K562 (cell line): ENCODE measurements around the gene CRLF2. TPM values are rescaled to one million over a fixed set of nuclear protein-coding genes. Genes with fewer than 3 reads are reported as not detected.

ENCODE experiments used
- ATAC-seq: fragments of 200-7000 bp; cut with Tn5 transposase; 3 replicates; pipeline ENCODE4 v1.9.1; 2020; ENCODE audit warnings: moderate library complexity
- BruUV-seq: library from RNA; stranded (reverse); fragments of 400-500 nt; replicated peaks from 2 replicates; lab custom pipeline; 2021; lab: Mats Ljungman, UMichigan
- CTCF ChIA-PET: fragments of 300-600 bp; formaldehyde crosslinking; extraction: SDS; loops from one replicate; lab custom pipeline; 2021; ENCODE audit warnings: low intra/inter-chr PET ratio; lab: Yijun Ruan, JAX
- POLR2A ChIA-PET: fragments of 300-600, 350-650 bp; sonication (Branson Sonifier 250); formaldehyde crosslinking; extraction: SDS; loops from one replicate; lab custom pipeline; 2021; ENCODE audit warnings: antibody characterized with exemption, inconsistent platforms; lab: Yijun Ruan, JAX
- DNase-seq, 4 experiments: peaks; one replicate each; pipeline versions ENCODE4 v3.0.0 to v3.0.0-alpha.2; 2011 to 2018; ENCODE audit warnings: low spot score in 3 of 4, mixed read lengths in 3 of 4; ENCODE audit errors: extremely low read depth in 1 of 4
- FAIRE-seq: peaks from 2 replicates; lab custom pipeline; 2011; peaks lifted over from hg19 to GRCh38; lab: Jason Lieb, UNC
- H2AFZ ChIP-seq: 2 replicates; pipeline ENCODE4 v1.6.0; 2011; ENCODE audit warnings: low read depth, low read length, control low read depth, inconsistent platforms
- H3K27ac ChIP-seq: fragments of 200-600 bp; 3 replicates; pipeline ENCODE4 v1.8.0; 2011; ENCODE audit warnings: low read depth, mild to moderate bottlenecking, control low read depth, inconsistent platforms, low read length, moderate library complexity, mixed read lengths; ENCODE audit errors: extremely low read depth
- H3K27me3 ChIP-seq, 2 experiments: fragments of 300-600 bp in 1 of 2; 2 replicates in 1 of 2; 3 replicates in 1 of 2; pipeline versions ENCODE4 v1.6.0 to v1.8.0; 2011; ENCODE audit warnings: inconsistent platforms in 2 of 2, low read length in 2 of 2, mild to moderate bottlenecking in 1 of 2, mixed read lengths in 1 of 2, moderate library complexity in 1 of 2; ENCODE audit not compliant: control insufficient read depth in 2 of 2, insufficient read depth in 2 of 2
- H3K36me3 ChIP-seq: fragments of 300-600 bp; 3 replicates; pipeline ENCODE4 v1.8.0; 2011; ENCODE audit warnings: mild to moderate bottlenecking, low read length, inconsistent platforms; ENCODE audit not compliant: control insufficient read depth, insufficient read depth
- H3K4me1 ChIP-seq, 2 experiments: fragments of 200-600 bp in 1 of 2; replicated peaks in 1 of 2; 2 replicates in 1 of 2; 3 replicates in 1 of 2; pipeline versions ENCODE4 v1.5.1 to v1.8.0; 2011; ENCODE audit warnings: inconsistent platforms in 2 of 2, low read length in 2 of 2, mild to moderate bottlenecking in 1 of 2, mixed read lengths in 1 of 2, moderate library complexity in 1 of 2; ENCODE audit not compliant: control insufficient read depth in 2 of 2, insufficient read depth in 2 of 2
- H3K4me2 ChIP-seq: 2 replicates; pipeline ENCODE4 v1.6.1; 2011; ENCODE audit warnings: low read length, control low read depth, inconsistent platforms, mixed read lengths; ENCODE audit not compliant: insufficient read depth
- H3K4me3 ChIP-seq: fragments of 200-600 bp; sonication (generic), shearing (Covaris generic); 2 replicates; pipeline ENCODE4 v1.5.1; 2016; ENCODE audit warnings: control low read depth, inconsistent platforms
- H3K79me2 ChIP-seq: fragments of 200-600 bp; 3 replicates; pipeline ENCODE4 v1.8.0; 2011; ENCODE audit warnings: low read length, inconsistent platforms; ENCODE audit not compliant: control insufficient read depth, insufficient read depth
- H3K9ac ChIP-seq, 2 experiments: 2 replicates each; pipeline versions ENCODE4 v1.6.0 to v1.6.1; 2011; ENCODE audit warnings: low read depth in 2 of 2, low read length in 2 of 2, control low read depth in 1 of 2, inconsistent platforms in 1 of 2, mild to moderate bottlenecking in 1 of 2, mixed read lengths in 1 of 2; ENCODE audit not compliant: insufficient read depth in 1 of 2
- H3K9me1 ChIP-seq: one replicate; pipeline ENCODE4 v1.6.0; 2011; ENCODE audit warnings: inconsistent platforms, mild to moderate bottlenecking, low read length, moderate library complexity; ENCODE audit not compliant: control insufficient read depth, insufficient read depth
- H3K9me3 ChIP-seq: replicated peaks from 2 replicates; pipeline ENCODE4 v1.5.1; 2011; ENCODE audit warnings: low read depth, low read length, inconsistent platforms; ENCODE audit not compliant: control insufficient read depth, insufficient read depth
- H4K20me1 ChIP-seq: replicated peaks from 2 replicates; pipeline ENCODE4 v1.6.1; 2011; ENCODE audit warnings: low read length, inconsistent platforms, mixed read lengths; ENCODE audit not compliant: control insufficient read depth, insufficient read depth
- MCM7 ChIP-seq, 2 experiments: fragments of 450-650 bp; IDR thresholded peaks; 2 replicates each; pipeline ENCODE4 v1.6.1; 2016 to 2018
- ZNF124 ChIP-seq: sonication (generic); formaldehyde crosslinking; IDR thresholded peaks from 2 replicates; pipeline ENCODE4 v1.8.1; 2022; ENCODE audit warnings: missing genetic modification reagents
- ZNF77 ChIP-seq: fragments of 250-450 bp; sonication (Bioruptor Pico); IDR thresholded peaks from 2 replicates; pipeline ENCODE4 v1.5.0; 2020
- WGBS: fragments of 100-300 bp; shearing (Covaris generic); methylation state at CpG from one replicate; pipeline ENCODE4 v1.1.6; 2016; ENCODE audit warnings: low coverage, mixed read lengths; ENCODE audit not compliant: insufficient coverage; ENCODE audit errors: missing lambda C conversion rate; 5-methylcytosine and 5-hydroxymethylcytosine counted together
- in situ Hi-C: fragments of 300-500 bp; cut with MboI; formaldehyde crosslinking; loops from 4 replicates; pipeline ENCODE4 v1.15.0; 2018; ENCODE audit warnings: inconsistent platforms, mixed read lengths
- intact Hi-C: fragments of 100-400 bp; cut with micrococcal nuclease; formaldehyde crosslinking; loops from 2 replicates; pipeline ENCODE4 v1.14.2; 2022
- polyA plus RNA-seq, 8 experiments: library from polyadenylated mRNA; depleted of rRNA in 4 of 8; stranded (reverse) in 5 of 8; unstranded in 3 of 8; fragments of >200 nt; fragmentation: Nextera tagmentation in 2 of 8; fragmentation: Illumina TruSeq in 1 of 8; extraction: Ambion mirVana in 2 of 8; extraction: Trizol in 1 of 8; gene quantifications; 2 replicates each; pipeline versions ENCODE4 v1.2.1 to v1.2.3, GENCODE V29; 2011 to 2014; ENCODE audit warnings: inconsistent platforms in 1 of 8, missing spikeins in 1 of 8
- total RNA-seq, 7 experiments: library from RNA; depleted of rRNA in 6 of 7; stranded (reverse); fragments of >200 nt in 6 of 7; fragmentation: Illumina TruSeq in 2 of 7; extraction: Trizol in 2 of 7; gene quantifications; 2 replicates each; pipeline versions ENCODE4 v1.2.1 to v1.2.3, GENCODE V29; 2011 to 2021; ENCODE audit warnings: low replicate concordance in 1 of 7
- TF ChIP-seq, protein P1 (sequence below): fragments of 450-650 bp; IDR thresholded peaks from 2 replicates; pipeline ENCODE4 v1.6.1; 2018; ENCODE audit warnings: mild to moderate bottlenecking, low read depth; ENCODE audit not compliant: partially characterized antibody

CRLF2 gene
- total and polyA plus RNA-seq, 9 of the 15 experiments (the other 6 are each of a cell fraction or from before 2014, with no cell fraction given) = not detected

DNA sequence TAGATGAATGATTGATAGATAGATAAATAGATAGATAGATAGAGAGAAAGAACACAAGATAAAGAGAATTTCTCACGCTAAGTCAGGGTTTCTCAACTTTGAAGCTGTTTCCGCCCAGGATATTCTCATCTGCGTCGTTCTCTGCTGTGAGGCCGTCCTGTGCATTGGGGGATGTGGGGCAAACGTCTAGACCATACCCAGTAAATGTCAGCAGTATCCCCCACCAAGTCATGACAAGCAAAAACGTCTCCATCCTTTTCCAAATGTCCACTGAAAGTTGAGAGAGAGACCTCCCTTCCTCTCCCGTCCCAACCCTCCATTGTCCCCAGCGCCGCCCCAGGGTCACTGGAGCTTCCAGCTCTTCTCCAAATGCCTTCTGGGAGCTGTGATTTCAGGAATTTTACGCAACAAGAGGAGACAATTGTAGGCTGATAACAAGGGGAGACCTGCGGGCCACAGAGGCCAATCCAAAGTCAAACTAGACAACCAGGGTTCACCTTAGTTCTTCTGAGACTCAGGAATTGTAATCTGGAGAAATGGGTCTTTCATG is 8.9 kb upstream of the CRLF2 start (continued):
- TF ChIP-seq, protein P1, sequence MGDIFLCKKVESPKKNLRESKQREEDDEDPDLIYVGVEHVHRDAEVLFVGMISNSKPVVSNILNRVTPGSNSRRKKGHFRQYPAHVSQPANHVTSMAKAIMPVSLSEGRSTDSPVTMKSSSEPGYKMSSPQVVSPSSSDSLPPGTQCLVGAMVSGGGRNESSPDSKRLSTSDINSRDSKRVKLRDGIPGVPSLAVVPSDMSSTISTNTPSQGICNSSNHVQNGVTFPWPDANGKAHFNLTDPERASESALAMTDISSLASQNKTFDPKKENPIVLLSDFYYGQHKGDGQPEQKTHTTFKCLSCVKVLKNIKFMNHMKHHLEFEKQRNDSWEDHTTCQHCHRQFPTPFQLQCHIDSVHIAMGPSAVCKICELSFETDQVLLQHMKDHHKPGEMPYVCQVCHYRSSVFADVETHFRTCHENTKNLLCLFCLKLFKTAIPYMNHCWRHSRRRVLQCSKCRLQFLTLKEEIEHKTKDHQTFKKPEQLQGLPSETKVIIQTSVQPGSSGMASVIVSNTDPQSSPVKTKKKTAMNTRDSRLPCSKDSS = no peak

DNA sequence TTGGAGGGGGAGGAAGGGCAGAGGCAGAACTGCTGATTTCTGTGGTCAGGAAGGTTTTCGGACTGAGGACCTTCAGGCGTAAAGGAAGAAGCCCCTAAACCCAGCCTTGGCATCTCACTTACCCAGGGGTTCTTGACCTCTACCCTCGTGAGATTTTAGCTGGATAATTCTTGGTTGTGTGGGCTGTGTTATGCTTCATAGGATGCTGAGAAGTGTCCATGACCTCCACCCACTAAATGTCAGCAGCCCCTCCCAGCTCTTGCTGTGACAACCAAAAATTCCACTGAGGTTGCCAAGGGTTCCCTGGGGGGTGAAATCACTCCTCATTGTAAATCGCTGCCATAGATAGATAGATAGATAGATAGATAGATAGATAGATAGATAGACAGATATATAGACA is 5.8 kb upstream of the CRLF2 start:
- FAIRE-seq = no peak
- no peaks in the 10 kb centered on the region for H3K9me1 ChIP-seq
- POLR2A ChIA-PET = no interaction called here
- intact Hi-C loops = no loop called here
- WGBS = 24% methylated on average over 4 of the region's 4 CpGs
- H3K9ac ChIP-seq = no peak overlapping the region
- BruUV-seq = no TSS peak
- H2AFZ ChIP-seq = no peak overlapping the region
- CTCF ChIA-PET = no interaction called here
- H3K79me2 ChIP-seq = no peaks in the 10 kb centered on the region
- no peak overlapping the region for H3K4me3 ChIP-seq
- in situ Hi-C loops = no loop called here
- no peaks in the 10 kb centered on the region for H3K36me3 ChIP-seq
- no peaks in the 10 kb centered on the region for H3K27me3 ChIP-seq
- H3K9me3 ChIP-seq = no peaks in the 10 kb centered on the region; the same call in 1 of the 2 replicates
- no peak overlapping the region for H3K4me2 ChIP-seq
- H3K27ac ChIP-seq = no peak overlapping the region
- no peak for TF ChIP-seq ZNF77 (CRISPR knock-in tag)
- TF ChIP-seq ZNF124 (CRISPR knock-in tag) = no peak
- no peak for TF ChIP-seq MCM7 (IDR thresholded peaks at IDR 0.05)
- no peak for DNase-seq
- H3K4me1 ChIP-seq = no peaks in the 10 kb centered on the region
- no peak for ATAC-seq
- H4K20me1 ChIP-seq = no peaks in the 10 kb centered on the region
